ENCODE measurements around the gene DNAH9.
A peak's percentile ranks its signal among the peaks of the same experiment; 100 is the strongest.
"Not testable (repeated sequence)": the region's sequence is repeated elsewhere in the genome, so short reads cannot be mapped to it uniquely, and the experiment has no call there.

The DNAH9 gene

DNA sequence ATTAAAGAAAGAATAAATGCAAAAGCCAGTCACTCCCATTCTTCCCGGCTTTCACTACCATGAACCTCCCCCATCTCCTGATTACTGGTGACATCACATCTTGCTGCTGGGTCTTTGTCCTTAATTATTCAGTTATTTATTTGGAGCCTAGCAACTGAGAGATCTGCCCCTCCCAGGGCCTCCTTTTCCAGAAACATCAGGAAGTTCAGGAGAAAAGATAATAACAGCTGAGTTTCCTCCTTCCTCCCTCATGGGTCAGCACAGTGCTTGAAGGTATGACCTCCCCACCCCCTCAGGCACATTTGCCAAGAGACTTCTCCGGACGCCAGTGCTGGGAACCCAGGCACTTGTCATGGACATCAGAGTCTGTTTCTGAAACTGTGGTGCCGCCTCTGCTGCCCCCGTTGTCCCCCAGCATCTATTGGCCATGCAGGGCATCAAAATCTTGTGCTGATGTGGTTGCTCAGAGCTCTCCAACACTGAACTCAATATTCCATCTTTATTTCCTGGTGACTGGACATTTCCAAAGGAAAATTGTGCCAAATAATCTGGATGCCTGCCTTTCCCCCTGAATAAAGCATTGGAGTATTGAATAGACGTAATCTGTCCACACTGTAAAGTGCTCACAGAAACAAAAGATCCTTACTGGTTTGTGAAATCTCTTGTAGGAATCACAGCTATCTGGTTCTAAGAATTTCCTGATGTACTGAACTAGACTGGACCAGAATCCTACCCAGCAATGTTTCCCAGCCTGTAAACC lies 327.2 kb downstream of the DNAH9 start:
- DNase-seq: no peak

DNA sequence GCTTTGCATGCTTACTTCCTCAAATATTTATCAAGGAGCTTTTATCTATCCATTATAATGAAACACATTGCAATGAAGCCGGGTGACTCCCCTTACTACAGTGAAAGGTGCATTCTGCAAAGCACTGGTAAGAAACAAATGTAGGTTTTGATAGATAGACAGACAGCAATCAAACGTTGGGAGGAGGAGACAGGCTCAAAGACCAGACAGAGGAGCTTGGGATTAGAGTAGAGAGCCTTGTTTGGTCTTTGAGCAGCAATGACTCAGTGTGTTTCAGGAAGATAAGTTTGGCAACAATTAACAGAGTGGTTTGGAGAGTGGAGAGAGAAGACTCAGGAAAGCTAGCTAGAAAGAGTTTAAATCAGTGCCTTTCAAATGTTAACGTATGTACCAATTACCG lies 330.2 kb downstream of the DNAH9 start:
- DNase-seq: no peak

DNA sequence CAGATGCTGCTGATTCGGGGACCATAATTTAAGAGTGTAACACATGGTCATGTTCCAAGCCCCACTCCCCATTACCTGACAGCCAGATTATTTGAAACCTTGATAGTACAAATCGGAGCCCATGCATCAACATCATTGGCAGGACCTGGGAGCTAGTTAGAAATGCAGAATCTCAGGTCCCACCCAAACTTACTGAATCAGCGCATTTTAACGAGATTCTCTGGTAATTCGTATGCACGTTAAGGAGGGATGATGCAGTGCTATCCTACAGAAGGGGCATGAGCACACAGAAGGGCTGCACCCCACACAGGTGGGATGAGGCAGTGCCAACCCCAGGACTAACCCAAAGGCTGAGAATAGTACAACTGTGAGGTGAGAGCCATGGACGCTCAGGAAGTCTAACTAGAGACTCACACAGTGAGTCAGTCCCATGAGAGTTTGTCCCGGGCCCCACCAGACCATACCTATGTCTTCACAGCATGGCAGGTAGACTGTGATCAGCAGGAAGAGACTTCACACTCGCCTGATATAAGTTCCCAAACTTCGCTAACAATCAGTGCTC lies 334.1 kb downstream of the DNAH9 start:
- DNase-seq: no peak

DNA sequence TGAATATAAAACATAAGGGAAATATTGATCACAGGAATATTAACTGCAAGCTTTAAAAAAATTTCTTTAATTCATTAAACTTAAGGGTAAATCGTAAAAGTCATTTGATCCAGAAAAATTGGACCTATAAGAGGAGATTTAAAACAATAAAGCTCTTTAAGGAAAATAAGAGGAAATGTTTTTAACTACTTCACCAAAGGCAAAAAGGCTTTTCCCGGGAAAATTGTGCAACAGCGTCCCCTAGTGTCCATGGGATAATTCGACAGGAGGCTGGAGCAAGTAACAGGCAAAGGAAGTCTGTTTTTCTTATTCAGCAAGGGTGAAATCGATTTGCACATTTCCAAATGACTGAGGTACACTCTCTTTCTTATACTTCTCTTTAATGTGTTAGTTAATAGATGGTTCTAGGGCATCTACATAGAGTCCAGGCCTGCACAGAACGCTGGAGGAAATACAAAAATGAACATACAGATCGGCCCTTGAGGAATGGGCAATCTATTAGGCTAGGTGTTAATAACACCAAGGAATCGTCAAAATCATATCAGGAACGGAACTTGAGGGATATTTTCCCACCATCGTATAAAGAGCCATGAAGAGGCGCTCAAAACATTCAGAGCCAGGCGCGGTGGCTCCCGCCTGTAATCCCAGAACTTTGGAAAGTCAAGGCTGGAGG lies 337.6 kb downstream of the DNAH9 start:
- DNase-seq: peak; percentile 58

DNA sequence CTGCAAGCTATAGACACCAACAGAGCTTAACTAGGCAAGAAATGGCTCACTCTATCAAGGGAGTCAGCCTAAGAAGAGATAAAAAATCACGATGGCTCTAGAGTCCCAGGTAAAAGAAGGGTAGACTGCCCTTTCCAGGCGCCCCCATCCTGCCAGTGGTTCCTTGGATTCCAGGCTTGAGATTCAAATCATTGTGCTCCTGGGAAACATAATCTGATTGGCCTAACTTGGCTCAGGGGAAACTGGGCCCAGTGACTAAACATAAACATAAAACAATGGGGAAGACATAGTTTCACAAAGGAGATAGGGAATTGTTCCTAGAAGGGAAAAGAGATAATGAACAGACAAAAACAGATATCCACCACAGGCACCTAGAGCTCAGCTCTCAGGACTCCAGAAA lies 342.6 kb downstream of the DNAH9 start:
- DNase-seq: no peak

DNA sequence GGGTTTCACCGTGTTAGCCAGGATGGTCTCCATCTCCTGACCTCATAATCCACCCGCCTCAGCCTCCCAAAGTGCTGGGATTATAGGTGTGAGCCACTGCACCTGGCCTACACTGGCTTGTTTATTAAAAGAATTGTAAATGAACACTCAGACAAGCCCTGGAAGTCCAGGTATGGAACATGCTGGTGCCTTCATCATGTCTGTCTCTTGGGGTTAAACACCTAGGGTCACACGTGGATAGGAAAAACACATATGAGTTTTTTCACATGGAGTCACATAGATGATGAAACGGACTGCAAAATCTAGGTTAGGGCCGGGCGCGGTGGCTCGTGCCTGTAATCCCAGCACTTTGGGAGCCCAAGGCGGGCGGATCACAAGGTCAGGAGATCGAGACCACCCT lies 344.8 kb downstream of the DNAH9 start:
- DNase-seq: not testable (repeated sequence)

DNA sequence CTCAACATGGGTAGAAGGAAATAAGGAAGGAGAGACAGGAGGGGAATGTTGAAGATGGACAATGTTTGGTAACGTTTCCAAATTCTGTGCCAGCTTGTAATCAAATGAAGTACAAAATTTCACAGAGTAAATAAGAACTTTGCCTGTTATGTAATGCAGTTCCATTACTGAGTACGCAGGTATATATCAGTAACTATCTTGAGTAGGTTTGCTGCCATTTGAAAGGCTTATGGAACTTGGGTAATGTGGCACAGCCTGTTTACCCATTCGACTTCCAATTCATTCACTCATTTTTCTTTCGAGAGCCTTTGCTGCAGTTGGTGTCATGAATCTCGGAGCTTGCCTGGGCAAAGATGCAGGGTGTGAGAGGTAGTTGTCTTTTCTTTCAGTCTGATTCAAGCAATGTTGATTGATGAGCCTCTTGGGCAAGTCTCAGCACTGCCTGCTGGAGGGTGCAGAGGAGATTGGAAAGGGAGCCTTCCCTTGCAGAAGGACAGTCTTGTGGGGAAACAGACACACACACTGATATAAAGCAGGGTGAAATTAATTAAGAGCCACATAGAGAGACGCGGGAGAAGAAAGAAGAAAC lies 345.6 kb downstream of the DNAH9 start:
- no peak for DNase-seq

DNA sequence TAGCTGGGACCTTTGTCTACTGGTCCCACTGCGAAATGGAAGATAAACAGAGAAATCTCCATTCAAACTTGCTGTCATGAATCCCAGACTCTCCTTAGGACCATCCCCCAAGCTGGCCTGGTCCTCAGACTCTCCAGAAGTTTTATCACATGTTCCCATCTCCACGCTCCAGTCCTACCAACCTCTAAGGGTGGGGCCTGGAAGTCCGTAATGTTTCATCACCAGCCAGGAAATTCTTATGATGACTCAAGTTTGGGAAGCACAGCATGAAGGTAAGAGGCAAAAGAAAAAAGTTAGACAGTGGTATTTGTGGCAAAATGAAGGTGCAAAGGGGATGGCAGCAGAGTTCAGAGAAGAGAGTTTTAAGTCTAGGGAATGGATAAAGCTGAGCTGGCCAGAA lies 346.3 kb downstream of the DNAH9 start:
- DNase-seq: no peak

DNA sequence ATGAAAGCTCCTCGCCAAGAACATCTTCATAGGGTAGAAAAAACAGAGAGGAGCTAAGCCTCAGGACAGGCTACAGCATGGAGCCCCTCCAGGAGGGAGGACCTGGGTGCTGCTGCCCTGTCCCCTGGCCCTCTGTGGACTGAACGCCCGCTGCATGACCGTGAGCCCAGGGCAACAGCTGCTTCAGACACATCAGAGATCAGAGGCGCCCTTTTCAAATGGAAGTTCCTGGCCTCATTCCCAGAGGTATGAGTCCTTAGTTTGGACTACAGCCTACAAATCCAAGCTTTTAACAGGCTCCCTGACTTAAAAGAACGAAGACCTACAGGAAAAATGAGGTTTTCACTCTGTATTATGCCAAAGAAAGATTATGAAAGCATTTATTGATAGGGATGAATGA lies 350.5 kb downstream of the DNAH9 start:
- no peak for DNase-seq

DNA sequence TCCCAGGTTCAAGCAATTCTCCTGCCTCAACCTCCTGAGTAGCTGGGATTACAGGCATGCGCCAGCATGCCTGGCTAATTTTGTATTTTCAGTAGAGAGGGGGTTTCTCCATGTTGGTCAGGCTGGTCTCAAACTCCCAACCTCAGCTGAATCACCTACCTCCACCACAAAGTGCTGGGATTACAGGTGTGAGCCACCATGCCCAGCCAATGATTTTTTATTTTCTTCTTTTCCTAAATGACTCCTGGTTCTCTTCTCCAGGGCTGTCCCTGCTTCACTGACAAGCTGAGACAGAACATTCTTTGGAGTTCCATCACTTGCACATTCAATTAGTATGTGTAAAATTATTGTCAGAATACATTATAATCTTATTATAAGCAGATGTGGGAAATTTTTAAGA lies 351.3 kb downstream of the DNAH9 start:
- DNase-seq: not testable (repeated sequence)

DNA sequence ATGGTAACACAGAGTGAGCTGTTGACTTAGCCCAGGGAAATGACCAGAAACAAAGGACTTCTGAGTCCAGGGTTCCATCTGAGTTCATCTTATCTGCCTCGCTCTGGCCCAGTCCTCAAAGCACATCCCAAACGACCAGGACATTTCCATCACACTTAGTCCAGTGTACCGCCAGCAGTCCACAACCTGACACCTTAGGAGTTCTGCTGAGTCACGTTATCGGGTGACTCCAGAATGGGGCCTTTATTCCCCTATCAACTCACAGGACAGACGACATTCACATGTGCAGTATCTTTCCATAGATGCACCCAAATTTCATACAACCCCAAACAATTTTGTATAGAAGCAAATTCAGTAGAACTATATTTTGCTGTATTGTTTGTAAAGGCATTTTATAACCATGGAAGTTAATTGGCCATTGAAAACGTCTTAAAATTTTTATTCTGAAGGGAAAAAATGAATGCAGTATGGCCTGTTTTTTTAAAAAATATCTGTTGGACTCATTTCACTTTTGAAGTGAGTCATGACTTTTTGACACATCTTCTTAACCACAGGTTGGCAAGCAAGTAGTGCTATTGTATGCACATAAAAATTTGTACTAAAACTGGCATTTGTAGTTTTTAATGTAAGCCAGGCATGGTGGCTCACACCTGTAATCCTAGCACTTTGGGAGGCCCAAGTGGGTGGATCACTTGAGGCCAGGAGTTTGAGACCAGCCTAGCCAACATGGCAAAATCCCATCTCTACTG lies 352.7 kb downstream of the DNAH9 start:
- DNase-seq: no peak

DNA sequence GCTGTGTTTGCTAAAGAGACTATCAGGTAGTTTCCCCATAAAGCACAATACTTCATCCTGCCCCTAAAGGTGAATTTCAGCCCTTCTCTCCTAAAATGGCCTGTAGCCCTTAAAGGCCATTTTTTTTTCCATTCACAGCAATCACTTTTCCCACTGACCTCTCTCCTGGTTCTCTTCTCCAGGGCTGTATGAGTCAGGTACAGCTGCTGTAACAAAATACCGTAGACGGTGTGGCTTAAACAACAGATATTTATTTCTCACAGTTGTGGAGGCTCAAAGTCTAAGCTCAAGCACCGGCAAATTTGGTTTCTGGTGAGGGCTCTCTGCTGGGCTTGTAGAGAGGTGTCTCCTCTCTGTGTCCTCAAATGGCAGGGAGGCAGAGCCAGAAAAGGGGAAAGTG lies 354.3 kb downstream of the DNAH9 start:
- no peak for DNase-seq

DNA sequence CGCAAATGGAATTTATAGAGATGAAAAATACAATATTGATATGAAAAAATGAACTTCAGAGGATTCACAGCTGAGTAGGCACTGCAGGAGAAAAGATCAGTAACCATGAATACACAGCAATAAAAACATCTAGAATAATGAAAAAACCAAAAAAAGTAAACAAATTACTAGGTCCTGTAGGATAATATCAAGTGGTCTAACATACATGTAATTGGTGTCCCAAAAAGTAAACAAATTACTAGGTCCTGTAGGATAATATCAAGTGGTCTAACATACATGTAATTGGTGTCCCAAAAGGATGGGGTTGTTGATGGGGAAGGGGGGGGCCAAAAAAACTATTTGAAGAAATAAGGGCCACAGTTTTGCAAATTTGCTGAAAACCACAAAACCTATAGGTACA lies 355.7 kb downstream of the DNAH9 start:
- DNase-seq: no peak

DNA sequence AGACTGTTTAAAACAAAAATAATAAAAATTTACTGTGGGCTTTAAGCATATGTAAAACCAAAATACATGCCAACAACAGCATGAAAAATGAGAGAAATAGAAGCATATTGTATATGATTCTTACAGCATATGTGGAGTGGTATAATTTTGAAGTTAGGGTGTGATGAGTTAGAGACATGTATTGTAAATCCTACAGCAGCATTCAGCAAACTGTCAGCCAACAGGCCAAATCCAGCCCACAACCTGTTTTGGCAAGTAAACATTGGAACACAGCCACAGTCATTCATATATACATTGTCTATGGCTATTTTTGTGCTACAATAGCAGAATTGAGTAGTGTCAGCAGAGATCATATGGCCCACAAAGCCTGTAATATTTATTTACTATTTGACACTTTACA lies 356.7 kb downstream of the DNAH9 start:
- DNase-seq: no peak

DNA sequence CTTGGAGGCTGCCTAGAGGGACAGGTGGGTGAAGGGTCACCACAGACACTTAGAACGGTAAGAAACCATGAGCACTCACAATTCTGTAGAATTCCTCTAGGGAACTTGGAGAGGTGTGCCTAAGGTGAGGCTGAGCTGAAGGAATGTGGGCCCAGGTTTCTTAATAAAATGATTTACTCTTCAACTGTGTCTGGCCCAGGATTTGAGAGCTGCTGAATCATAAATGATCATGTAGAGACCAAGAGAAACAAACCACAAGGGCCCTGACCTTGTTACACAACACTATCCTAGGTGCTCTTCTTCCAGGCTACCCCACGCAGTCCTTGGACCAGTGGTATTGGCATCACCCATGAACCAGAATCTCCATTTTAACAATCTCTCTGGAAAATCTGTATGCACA lies 371.3 kb downstream of the DNAH9 start:
- no peak for DNase-seq

DNA sequence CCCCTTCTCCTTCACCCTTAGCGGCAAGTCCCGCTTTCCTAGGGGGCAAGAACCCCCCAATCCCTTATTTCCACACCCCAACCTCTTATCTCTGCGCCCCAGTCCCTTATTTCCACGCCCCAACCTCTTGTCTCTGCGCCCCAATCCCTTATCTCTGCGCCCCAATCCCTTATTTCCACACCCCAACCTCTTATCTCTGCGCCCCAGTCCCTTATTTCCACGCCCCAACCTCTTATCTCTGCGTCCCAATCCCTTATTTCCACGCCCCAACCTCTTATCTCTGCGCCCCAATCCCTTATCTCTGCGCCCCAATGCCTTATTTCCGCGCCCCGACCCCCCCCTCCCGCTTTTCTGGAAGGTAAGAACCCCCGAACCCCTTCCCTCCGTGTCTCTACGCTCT lies 374.5 kb downstream of the DNAH9 start:
- not testable (repeated sequence) for DNase-seq

DNA sequence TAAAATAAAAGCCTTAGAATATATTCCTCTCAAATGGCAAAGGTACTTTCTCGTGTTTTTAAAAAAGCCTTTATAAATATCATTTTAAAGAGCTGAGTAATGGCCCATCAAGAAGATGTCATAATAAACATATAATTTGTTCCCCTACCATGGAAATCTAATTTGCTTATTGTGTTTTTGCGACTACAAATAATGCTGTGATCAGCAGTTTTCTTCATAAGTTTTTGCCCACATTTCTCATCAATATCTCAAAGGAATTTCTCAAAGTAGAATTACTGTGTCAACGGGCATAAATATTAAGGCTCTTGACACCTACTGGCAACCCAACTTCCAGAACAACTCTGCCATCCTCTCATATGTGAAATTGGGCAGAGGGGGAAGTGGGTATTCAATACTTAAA lies 381.5 kb downstream of the DNAH9 start:
- no peak for DNase-seq

DNA sequence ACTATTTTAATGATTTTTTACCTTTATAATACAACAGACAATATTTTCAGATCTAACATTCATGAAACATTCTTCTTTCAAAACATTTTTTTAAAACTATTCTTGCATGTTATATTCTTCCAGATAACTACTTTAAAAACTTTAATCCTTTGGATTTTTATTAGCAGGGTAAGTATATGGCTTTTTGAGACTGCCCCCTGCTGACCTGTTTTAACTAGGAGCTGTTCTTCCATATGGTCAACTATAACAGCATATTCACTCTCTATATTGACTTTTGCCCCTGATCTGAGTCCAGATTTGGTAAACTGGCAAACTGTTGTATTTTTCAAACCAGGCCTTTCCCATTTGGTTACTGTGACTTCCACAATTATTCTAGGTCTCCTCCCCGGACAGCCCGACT lies 382.5 kb downstream of the DNAH9 start:
- DNase-seq: no peak

DNA sequence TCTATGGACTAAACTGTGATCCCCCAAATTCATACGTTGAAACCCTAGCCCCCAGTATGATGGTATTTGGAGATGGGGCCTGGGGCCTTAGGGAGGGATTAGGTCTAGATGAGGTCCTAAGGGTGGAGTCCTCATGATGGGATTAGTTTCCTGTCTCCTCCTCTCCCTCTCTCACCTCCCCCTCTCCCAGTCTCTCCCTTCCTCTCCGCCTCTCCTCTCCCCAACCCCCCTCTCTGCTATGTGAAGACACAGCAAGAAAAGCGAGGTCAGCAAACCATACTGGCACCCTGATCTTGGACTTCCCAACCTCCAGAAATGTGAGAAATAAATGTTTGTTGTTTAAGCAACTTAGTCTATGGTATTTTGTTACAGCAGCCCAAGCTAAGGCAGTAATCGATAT lies 383.6 kb downstream of the DNAH9 start:
- no peak for DNase-seq

DNA sequence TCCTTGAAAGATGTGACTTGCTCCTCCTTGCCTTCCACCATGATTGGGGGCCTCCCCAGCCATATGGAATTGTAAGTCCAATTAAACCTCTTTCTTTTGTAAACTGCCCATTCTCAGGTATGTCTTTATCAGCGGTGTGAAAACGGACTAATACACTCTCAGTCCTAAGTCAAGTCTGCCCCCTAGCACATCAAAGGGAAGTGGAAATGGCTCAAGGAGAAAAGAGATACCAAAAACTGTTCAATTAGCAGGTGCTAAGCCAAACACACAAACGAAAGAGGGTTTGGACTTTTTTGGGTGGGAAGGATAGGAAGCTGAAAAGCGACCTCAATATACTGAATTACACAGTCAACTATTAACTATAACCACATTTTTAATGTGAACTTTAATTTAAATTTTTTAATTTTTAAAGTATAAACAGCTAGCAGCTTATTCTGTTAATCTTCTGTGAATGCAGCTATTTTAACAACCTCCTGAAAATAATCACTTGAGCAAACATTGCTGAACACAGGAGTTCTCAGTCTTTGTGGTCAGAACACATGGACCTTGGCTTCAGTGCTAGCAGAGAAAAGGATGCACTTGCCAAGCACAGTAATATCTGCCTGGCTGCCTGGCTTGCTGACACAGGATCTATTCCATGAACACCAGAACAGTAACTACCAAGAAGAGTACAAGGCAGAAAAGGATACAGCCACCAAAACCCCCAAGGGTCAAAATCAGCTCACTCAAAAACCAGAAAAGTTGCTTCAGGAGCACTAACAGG lies 388.1 kb downstream of the DNAH9 start:
- no peak for DNase-seq

DNA sequence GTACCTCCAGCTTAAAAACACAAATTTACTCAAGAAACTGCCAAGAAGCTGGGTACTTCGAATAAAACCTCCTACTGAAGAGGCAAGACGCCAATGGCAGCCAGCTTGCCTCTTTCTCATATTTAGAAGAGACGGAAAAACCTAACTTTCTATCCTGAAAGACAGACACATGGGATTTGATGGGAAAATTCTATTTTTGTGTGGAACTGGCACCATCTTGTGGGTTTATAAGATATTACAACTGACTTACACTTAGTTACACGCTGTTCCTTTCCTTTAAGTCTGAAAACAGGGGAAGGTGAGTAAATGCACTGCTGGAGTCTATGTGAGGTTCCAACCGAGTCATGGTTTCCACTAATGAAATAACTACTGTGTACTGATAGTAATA lies 388.7 kb downstream of the DNAH9 start:
- no peak for DNase-seq

DNA sequence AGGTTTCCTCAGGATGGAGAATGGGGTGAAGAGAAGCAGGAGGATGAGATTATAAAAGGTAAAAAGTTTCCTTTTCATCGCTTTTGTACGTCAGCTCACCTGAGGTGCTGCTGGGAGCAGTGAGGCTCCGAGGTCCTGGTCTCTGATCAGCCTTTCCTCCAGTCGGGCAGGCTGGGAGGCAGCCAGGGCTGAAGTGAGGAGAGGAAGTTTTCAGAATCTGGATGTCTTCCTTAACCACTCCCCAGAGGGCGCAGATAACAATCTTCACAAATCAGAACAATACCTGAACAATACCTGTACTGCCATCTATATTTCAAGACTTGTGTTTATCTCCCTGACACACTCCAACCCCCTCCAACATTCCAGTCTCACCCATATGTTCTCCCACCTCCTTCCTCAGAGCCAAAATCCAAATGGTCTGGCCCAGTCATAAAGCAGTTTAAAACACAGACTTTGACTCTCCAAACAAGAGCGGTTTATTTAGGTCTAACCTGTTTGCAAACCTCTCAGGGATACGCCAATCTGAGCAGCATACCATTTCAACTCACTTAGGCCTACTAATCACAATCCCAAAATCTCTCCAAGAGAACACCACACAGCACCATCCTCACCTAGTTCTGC lies 392.2 kb downstream of the DNAH9 start:
- DNase-seq: no peak
